Bronchial epithelial cell (primary cell): ENCODE data around the gene MPC1. TPM values are rescaled to one million over a fixed set of nuclear protein-coding genes. Genes with fewer than 3 reads are reported as not detected.
A peak's percentile ranks its signal among the peaks of the same experiment; 100 is the strongest.

Experiments
- DNase-seq: peaks from one replicate; pipeline ENCODE4 v3.0.0-alpha.2; 2010; ENCODE audit warnings: low read depth
- FAIRE-seq: peaks from 2 replicates; lab custom pipeline; 2011; peaks lifted over from hg19 to GRCh38; lab: Jason Lieb, UNC
- H3K27me3 ChIP-seq: 2 replicates; pipeline ENCODE4 v1.5.1; 2011; ENCODE audit warnings: low read length; ENCODE audit not compliant: control insufficient read depth, insufficient read depth
- H3K36me3 ChIP-seq: 2 replicates; pipeline ENCODE4 v1.5.1; 2011; ENCODE audit warnings: low read length; ENCODE audit not compliant: control insufficient read depth, insufficient read depth
- H3K4me3 ChIP-seq: 2 replicates; pipeline ENCODE4 v1.5.1; 2011; ENCODE audit warnings: mild to moderate bottlenecking, low read depth, low read length, control low read depth
- CTCF ChIP-seq: IDR thresholded peaks from 2 replicates; pipeline ENCODE4 v1.5.1; 2011; ENCODE audit warnings: mild to moderate bottlenecking, moderate library complexity, low read length, control low read depth, inconsistent platforms; ENCODE audit not compliant: insufficient read depth, severe bottlenecking
- total RNA-seq: library from RNA; depleted of rRNA; stranded (reverse); fragments of >200 nt; gene quantifications from 2 replicates; pipeline ENCODE4 v1.2.1, GENCODE V29; 2014

Gene MPC1
- total RNA-seq, 1 donor from 2014 or later: 40.5 TPM

GRCh38 chr6:166334878-166335277 is 47.9 kb downstream of the MPC1 start:
- H3K27me3 ChIP-seq: no peaks in the 10 kb centered on the region
- H3K4me3 ChIP-seq: no peak overlapping the region
- no peak for TF ChIP-seq CTCF
- DNase-seq (no peak), FAIRE-seq (peak; percentile 23)
- H3K36me3 ChIP-seq: peaks cover 5% of the 10 kb centered on the region

GRCh38 chr6:166333172-166333995 is 49.4 kb downstream of the MPC1 start:
- no peaks in the 10 kb centered on the region for H3K27me3 ChIP-seq

GRCh38 chr6:166331503-166332415 is 51.0 kb downstream of the MPC1 start:
- no peaks in the 10 kb centered on the region for H3K27me3 ChIP-seq
- peaks cover 11% of the 10 kb centered on the region for H3K36me3 ChIP-seq
- DNase-seq (no peak), FAIRE-seq (no peak)
- TF ChIP-seq CTCF: no peak
- H3K4me3 ChIP-seq: no peak overlapping the region

More at GRCh38 chr6:166333172-166333995, 49.4 kb downstream of the MPC1 start:
- no peak for FAIRE-seq
- Histone ChIP-seq H3K36me3 (peaks cover 10% of the 10 kb centered on the region), H3K4me3 (no peak overlapping the region)
- no peak for DNase-seq
- no peak for TF ChIP-seq CTCF

GRCh38 chr6:166330612-166331011 is 52.1 kb downstream of the MPC1 start:
- TF ChIP-seq CTCF: peak; percentile 12
- FAIRE-seq: no peak
- Histone ChIP-seq H3K27me3 (no peaks in the 10 kb centered on the region), H3K4me3 (no peak overlapping the region), H3K36me3 (peaks cover 10% of the 10 kb centered on the region)
- no peak for DNase-seq

GRCh38 chr6:166325383-166326042 is 57.2 kb downstream of the MPC1 start:
- FAIRE-seq (no peak), DNase-seq (no peak)
- no peak overlapping the region for H3K4me3 ChIP-seq
- no peaks in the 10 kb centered on the region for H3K27me3 ChIP-seq
- peaks cover 11% of the 10 kb centered on the region for H3K36me3 ChIP-seq
- no peak for TF ChIP-seq CTCF
